ENCODE measurements around the gene IGFL1. TPM values are rescaled to one million over a fixed set of nuclear protein-coding genes. Genes with fewer than 3 reads are reported as not detected.

The IGFL1 gene
- total and polyA plus RNA-seq, 2 of the 4 experiments (the other 2 are of a cell fraction): not detected

DNA sequence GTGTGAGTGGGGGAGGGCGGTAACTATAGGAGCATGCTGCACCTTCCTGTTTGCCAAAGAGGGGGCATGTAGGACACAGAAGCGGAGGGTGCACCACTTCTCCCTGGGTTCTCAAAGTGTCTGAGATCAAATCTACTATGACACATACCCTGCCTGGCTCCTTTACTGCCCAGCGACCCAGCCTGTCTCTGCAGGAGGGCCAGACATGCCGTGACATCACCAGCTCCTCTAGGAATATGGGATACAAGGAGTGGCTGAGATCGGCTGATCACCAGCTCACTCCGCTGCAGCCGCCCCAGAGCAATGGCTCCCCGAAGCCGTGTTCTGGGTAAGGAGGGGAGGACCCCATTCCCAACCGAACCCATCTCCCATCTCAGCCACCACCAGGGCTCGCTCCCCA is 16.4 kb upstream of the IGFL1 start:
- Histone ChIP-seq H3K4me1 (ENCODE audit: control insufficient read depth, insufficient read depth, low read length) (no peaks in the 10 kb centered on the region), H2AK9ac (replicated peaks; ENCODE audit: low read depth, low read length, poor library complexity) (no peak overlapping the region), H3K14ac (replicated peaks; ENCODE audit: low read depth, low read length) (no peak overlapping the region), H2BK20ac (ENCODE audit: low read depth, low read length) (no peak overlapping the region), H3K18ac (ENCODE audit: low read depth, low read length) (no peak overlapping the region), H4K5ac (ENCODE audit: low read depth, low read length) (no peak overlapping the region), H3K4me2 (ENCODE audit: low read depth, low read length) (no peak overlapping the region), H3K56ac (ENCODE audit: extremely low read depth, insufficient read depth, low read length) (no peak overlapping the region), H3K9me1 (ENCODE audit: insufficient read depth, low read length) (no peaks in the 10 kb centered on the region), H3K27ac (ENCODE audit: insufficient read depth, low read length) (no peak overlapping the region), H4K20me1 (ENCODE audit: insufficient read depth, low read length) (no peaks in the 10 kb centered on the region), H3K4me3 (ENCODE audit: insufficient read depth, low read depth, low read length) (no peak overlapping the region), H3K4ac (ENCODE audit: low read depth, low read length) (no peak overlapping the region), H4K8ac (ENCODE audit: low read depth in 2 of 2, low read length in 2 of 2) (no peak overlapping the region), H3K9ac (ENCODE audit: low read depth, low read length) (no peak overlapping the region), H4K91ac (ENCODE audit: insufficient read depth, low read depth, low read length) (no peak overlapping the region), H3K9me3 (ENCODE audit: control insufficient read depth, insufficient read depth, low read length) (no peaks in the 10 kb centered on the region), H2BK5ac (ENCODE audit: low read depth, low read length, poor library complexity, severe bottlenecking) (no peak overlapping the region), H3K36me3 (ENCODE audit: control insufficient read depth, insufficient read depth, low read length) (no peaks in the 10 kb centered on the region), H2AK5ac (ENCODE audit: low read depth, low read length) (no peak overlapping the region), H2BK15ac (ENCODE audit: low read depth, low read length) (no peak overlapping the region), H3K27me3 (ENCODE audit: control insufficient read depth, insufficient read depth, low read length) (peaks cover 34% of the 10 kb centered on the region), H2BK120ac (ENCODE audit: low read depth, low read length) (no peak overlapping the region), H3K79me1 (ENCODE audit: low read depth in 1 of 2, low read length in 2 of 2) (no peaks in the 10 kb centered on the region), H2AFZ (replicated peaks; ENCODE audit: low read length, poor library complexity) (no peak overlapping the region), H3K23ac (ENCODE audit: low read depth, low read length) (no peak overlapping the region)
- POLR2A ChIA-PET (ENCODE audit: unreplicated experiment): no interaction called here
- no peak for TF ChIP-seq CTCF (conservative IDR thresholded peaks at IDR 0.05; ENCODE audit: low read depth, low read length)
- TF ChIP-seq RAD21 (IDR thresholded peaks at IDR 0.05; ENCODE audit: low read length): no peak
- TF ChIP-seq MXI1 (IDR thresholded peaks at IDR 0.05; ENCODE audit: borderline replicate concordance, low read depth, low read length): no peak
- TF ChIP-seq CEBPB (IDR thresholded peaks at IDR 0.05; ENCODE audit: low read depth, low read length): no peak
- no peak for TF ChIP-seq MAFK (IDR thresholded peaks at IDR 0.05; ENCODE audit: low read depth, low read length)
- no peak for TF ChIP-seq ELK1 (IDR thresholded peaks at IDR 0.05; ENCODE audit: borderline replicate concordance, low read depth, low read length)
- TF ChIP-seq FOS (IDR thresholded peaks at IDR 0.05; ENCODE audit: low read depth, low read length): no peak
- TF ChIP-seq CHD1 (IDR thresholded peaks at IDR 0.05; ENCODE audit: low read depth, low read length): no peak
- no peak for TF ChIP-seq POLR2A (IDR thresholded peaks at IDR 0.05; ENCODE audit: low read depth, low read length)
- TF ChIP-seq RCOR1 (IDR thresholded peaks at IDR 0.05; ENCODE audit: insufficient replicate concordance, low read length): no peak
- TF ChIP-seq NFE2L2 (IDR thresholded peaks at IDR 0.05; ENCODE audit: low read depth, low read length): no peak
- no peak for TF ChIP-seq BHLHE40 (IDR thresholded peaks at IDR 0.05; ENCODE audit: low read depth, low read length)
- TF ChIP-seq RFX5 (IDR thresholded peaks at IDR 0.05; ENCODE audit: low read depth, low read length): no peak
- no peak for TF ChIP-seq MAZ (IDR thresholded peaks at IDR 0.05; ENCODE audit: borderline replicate concordance, low read depth, low read length)
- TF ChIP-seq USF2 (IDR thresholded peaks at IDR 0.05; ENCODE audit: low read depth, low read length): no peak
- TF ChIP-seq SMC3 (IDR thresholded peaks at IDR 0.05; ENCODE audit: low read depth, low read length): no peak
- in situ Hi-C loops (cut with MboI; ENCODE audit: low sequenced_read_pairs) (no loop called here), dilution Hi-C loops (cut with HindIII; ENCODE audit: low sequenced_read_pairs, unreplicated experiment) (no loop called here), intact Hi-C loops (cut with micrococcal nuclease) (no loop called here)
- CTCF ChIA-PET: no interaction called here
- DNase-seq: no peak
- no TSS peak for BruUV-seq (replicated peaks)
- ATAC-seq (ENCODE audit: low read depth): no peak
- WGBS, 2 experiments (ENCODE audit: extremely low coverage in 2 of 2, insufficient read length in 1 of 2): 57% methylated on average over 2 of the region's 11 CpGs; no CpG with 5 or more reads in 1 of the 2 experiments
